Measurements from ENCODE around the gene CREB3L2.
A peak's percentile ranks its signal among the peaks of the same experiment; 100 is the strongest.
"Not testable (repeated sequence)": the region's sequence is repeated elsewhere in the genome, so short reads cannot be mapped to it uniquely, and the experiment has no call there.

CREB3L2 gene

DNA sequence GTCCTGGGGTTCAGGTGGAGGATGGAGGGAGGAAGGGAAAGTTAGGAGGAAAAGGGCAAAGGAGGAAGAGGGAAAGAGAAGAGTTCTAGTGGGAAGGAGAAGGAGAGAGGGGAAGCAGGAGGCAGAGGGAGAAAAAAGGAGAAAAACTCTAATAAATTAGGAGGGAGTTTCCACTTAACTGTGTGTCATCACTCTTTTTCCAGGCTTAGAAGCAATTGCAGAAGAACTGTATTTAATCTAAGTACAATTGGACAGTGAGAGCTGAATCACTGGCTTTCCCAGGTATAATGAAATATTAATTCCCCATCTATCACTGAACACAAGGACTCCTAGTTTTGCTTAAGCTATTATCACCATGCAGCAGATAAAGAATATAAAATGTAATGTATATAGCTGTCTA lies 76.8 kb downstream of the CREB3L2 start:
- H3K9me3 ChIP-seq (ENCODE audit: low read length), result no peaks in the 10 kb centered on the region
- H3K9ac ChIP-seq (ENCODE audit: low read length), result no peak overlapping the region
- no peak overlapping the region for H3K4me3 ChIP-seq (ENCODE audit: low read depth in 1 of 2, low read length in 2 of 2)
- H3K4me1 ChIP-seq (ENCODE audit: insufficient read depth, low read length), result peaks cover 22% of the 10 kb centered on the region
- H3K36me3 ChIP-seq (ENCODE audit: insufficient read depth, low read length), result peaks cover 29% of the 10 kb centered on the region
- no peaks in the 10 kb centered on the region for H3K27me3 ChIP-seq (ENCODE audit: control insufficient read depth in 1 of 2, insufficient read depth in 2 of 2, low read length in 2 of 2)
- H3K27ac ChIP-seq (ENCODE audit: low read depth, low read length), result no peak overlapping the region

DNA sequence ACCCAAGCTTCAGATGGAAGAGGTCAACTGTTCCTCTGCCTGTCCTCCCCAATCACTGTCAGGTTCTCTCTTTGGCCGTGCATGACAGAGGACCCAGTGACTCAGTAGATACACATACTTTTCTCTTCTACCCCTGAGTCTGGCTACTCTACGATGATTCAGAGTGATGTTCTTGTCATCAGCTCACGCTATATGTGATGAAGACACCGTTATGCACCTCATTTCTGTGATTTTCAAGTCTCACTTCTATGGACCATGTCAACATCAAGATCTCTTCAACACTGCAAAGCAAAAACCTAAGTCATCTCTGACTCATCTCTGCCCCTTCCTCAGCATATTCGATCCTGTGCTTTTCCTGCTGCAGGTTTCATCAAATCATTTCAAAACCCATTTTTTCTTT lies 78.5 kb downstream of the CREB3L2 start:
- Histone ChIP-seq H3K27ac (ENCODE audit: low read depth, low read length) (no peak overlapping the region), H3K9me3 (ENCODE audit: low read length) (no peaks in the 10 kb centered on the region), H3K36me3 (ENCODE audit: insufficient read depth, low read length) (peaks cover 29% of the 10 kb centered on the region), H3K4me3 (ENCODE audit: low read depth in 1 of 2, low read length in 2 of 2) (no peak overlapping the region), H3K9ac (ENCODE audit: low read length) (no peak overlapping the region), H3K27me3 (ENCODE audit: control insufficient read depth in 1 of 2, insufficient read depth in 2 of 2, low read length in 2 of 2) (no peaks in the 10 kb centered on the region), H3K4me1 (ENCODE audit: insufficient read depth, low read length) (peaks cover 26% of the 10 kb centered on the region)

DNA sequence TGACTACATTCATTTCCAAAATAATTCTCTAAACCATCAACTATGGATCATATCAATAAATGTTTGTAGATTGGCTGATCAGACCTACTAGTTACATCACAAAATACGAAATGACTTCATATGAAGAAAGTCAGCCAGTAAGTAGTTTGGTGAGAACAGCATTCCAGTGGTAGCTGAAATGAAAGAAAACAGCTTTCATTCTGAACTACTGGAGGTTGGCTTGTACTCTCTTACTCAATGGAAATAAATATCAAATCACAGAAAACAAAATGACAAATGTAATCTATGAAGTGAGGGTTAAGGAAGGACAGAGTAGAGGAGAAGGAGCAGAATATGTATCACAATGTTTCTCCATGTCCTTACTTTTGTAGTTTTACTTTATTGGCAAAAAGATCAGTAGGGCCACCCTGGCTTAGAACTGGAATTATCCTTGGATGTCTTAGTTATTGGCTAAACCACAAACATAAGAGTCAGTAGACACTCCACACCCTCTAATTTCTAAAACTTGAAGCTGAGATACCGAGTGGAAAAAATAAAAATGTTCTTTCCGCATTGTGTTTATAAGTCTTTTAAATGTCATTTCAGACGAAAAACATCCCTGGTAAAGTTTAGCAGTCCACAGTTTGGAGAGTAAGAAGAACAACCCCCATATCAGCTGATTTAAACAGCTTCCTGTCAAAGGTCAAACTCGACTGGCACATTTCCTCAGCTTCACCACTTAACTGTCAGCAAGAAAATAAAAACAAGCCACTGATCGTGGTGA lies 81.1 kb downstream of the CREB3L2 start:
- no peaks in the 10 kb centered on the region for H3K27me3 ChIP-seq (ENCODE audit: control insufficient read depth in 1 of 2, insufficient read depth in 2 of 2, low read length in 2 of 2)
- peak overlapping the region; percentile 12 for H3K27ac ChIP-seq (ENCODE audit: low read depth, low read length)
- peaks cover 26% of the 10 kb centered on the region for H3K4me1 ChIP-seq (ENCODE audit: insufficient read depth, low read length)
- H3K9ac ChIP-seq (ENCODE audit: low read length), result no peak overlapping the region
- peaks cover 13% of the 10 kb centered on the region for H3K36me3 ChIP-seq (ENCODE audit: insufficient read depth, low read length)
- no peaks in the 10 kb centered on the region for H3K9me3 ChIP-seq (ENCODE audit: low read length)
- H3K4me3 ChIP-seq (ENCODE audit: low read depth in 1 of 2, low read length in 2 of 2), result no peak overlapping the region

DNA sequence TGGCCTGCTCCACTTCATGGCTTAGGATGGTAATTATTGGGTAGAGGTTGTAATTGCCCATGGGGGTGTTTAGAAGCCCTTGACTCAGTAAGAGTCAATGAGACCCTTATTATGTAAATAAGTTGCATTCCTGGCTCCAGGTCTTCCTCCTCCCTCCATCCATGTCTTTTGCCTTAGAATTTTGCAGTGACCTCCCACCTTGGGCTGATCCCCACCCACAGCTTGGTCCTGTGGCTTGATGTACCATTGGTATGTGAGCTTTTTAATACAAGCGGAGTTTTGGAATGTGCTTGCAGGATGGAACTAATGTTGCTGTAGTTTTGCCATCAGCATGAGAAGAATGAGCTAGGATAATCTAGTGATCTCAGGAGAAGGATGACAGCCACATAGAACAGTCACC lies 81.9 kb downstream of the CREB3L2 start:
- Histone ChIP-seq H3K4me3 (ENCODE audit: low read depth in 1 of 2, low read length in 2 of 2) (no peak overlapping the region), H3K9me3 (ENCODE audit: low read length) (no peaks in the 10 kb centered on the region), H3K27me3 (ENCODE audit: control insufficient read depth in 1 of 2, insufficient read depth in 2 of 2, low read length in 2 of 2) (no peaks in the 10 kb centered on the region), H3K4me1 (ENCODE audit: insufficient read depth, low read length) (peaks cover 21% of the 10 kb centered on the region), H3K27ac (ENCODE audit: low read depth, low read length) (no peak overlapping the region), H3K9ac (ENCODE audit: low read length) (no peak overlapping the region), H3K36me3 (ENCODE audit: insufficient read depth, low read length) (peaks cover 11% of the 10 kb centered on the region)

DNA sequence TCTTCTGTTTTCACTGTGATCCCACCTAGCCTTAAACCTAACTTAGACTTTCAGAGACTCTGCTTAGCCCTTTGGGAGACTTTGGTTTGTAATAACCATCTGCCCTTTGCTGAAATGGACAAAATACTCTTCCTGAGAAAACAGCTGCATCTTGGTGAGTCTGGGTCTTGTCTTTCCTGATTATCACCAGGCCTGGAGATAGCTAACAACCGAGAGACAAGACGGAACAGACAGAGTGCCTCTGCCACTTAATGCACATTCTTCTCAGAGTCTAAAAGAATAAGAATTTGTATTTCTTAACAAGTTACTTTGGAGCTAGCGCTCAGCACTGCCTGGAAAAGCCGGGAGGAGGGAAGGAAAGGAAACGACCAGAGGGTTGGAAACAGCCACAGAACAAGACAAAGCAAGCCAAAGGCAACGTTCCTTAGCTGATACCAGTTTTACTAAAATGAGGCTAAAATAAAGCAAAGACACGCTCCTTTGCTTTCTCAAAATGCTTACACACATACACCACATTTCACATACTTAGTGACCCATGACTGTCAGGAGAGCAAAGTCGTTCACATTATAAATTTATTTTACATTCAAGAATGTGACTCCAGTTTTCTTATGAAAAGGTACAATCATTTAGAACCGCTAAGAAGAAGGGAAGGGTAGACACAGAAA lies 84.8 kb downstream of the CREB3L2 start:
- Histone ChIP-seq H3K4me3 (ENCODE audit: low read depth in 1 of 2, low read length in 2 of 2) (no peak overlapping the region), H3K36me3 (ENCODE audit: insufficient read depth, low read length) (peaks cover 18% of the 10 kb centered on the region), H3K4me1 (ENCODE audit: insufficient read depth, low read length) (peaks cover 21% of the 10 kb centered on the region), H3K27ac (ENCODE audit: low read depth, low read length) (no peak overlapping the region), H3K27me3 (ENCODE audit: control insufficient read depth in 1 of 2, insufficient read depth in 2 of 2, low read length in 2 of 2) (no peaks in the 10 kb centered on the region), H3K9me3 (ENCODE audit: low read length) (no peaks in the 10 kb centered on the region), H3K9ac (ENCODE audit: low read length) (no peak overlapping the region)

DNA sequence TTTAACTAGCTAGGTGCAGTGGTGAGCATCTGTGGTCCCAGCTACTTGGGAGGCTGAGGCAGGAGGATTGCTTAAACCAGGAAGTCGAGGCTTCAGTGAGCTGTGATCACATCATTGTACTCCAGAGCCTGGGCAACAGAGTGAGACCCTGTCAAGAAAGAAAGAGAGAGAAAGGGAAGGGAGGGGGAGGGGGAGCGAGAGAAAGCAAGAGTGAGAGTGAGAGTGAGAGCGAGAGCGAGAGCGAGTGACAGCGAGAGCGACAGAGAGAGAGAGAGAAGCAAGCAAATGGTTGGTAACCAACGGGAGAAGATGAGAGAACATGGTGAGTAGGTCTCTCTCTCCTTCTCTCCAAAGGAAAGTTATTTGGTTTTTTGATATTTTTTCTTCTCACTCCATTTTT lies 85.3 kb downstream of the CREB3L2 start:
- H3K36me3 ChIP-seq (ENCODE audit: insufficient read depth, low read length), result peaks cover 22% of the 10 kb centered on the region
- no peak overlapping the region for H3K9ac ChIP-seq (ENCODE audit: low read length)
- H3K27ac ChIP-seq (ENCODE audit: low read depth, low read length), result no peak overlapping the region
- H3K4me3 ChIP-seq (ENCODE audit: low read depth in 1 of 2, low read length in 2 of 2), result no peak overlapping the region
- H3K4me1 ChIP-seq (ENCODE audit: insufficient read depth, low read length), result peaks cover 18% of the 10 kb centered on the region
- no peaks in the 10 kb centered on the region for H3K9me3 ChIP-seq (ENCODE audit: low read length)
- H3K27me3 ChIP-seq (ENCODE audit: control insufficient read depth in 1 of 2, insufficient read depth in 2 of 2, low read length in 2 of 2), result no peaks in the 10 kb centered on the region

DNA sequence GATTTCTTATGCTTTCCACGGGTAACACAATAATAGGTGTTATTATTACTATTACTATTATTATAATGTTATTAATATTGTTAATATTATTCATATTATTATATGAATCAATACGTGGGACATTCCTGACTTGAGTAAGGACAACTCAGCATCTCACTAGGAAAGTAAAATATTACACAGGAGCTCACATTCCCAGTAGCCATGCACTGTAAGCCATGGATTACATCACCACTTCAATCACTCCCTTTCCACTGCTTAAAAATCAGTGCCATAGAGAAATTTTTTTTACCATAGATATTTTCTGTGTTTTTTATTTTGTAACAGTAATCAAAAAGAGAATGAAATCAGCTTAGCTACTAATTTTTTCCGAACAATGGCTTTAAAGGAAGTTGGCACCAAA lies 86.6 kb downstream of the CREB3L2 start:
- Histone ChIP-seq H3K36me3 (ENCODE audit: insufficient read depth, low read length) (peaks cover 32% of the 10 kb centered on the region), H3K27ac (ENCODE audit: low read depth, low read length) (no peak overlapping the region)

DNA sequence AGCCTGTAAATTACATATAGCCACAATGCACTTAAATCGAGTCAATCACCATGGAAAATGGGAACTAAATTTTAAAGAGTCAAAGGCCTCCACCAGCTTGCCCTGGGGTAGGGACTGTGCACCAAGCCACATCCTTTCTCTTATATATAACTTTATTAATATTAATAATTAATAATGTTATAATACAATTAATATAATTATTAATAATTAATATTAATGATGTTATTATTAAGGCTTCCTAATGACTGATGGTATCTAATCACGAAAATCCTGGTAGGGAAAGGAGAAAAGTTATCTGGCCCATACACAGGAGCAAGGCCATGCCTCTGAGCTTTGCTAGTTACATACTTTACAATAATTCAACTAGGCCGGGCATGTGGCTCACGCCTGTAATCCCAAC lies 87.9 kb downstream of the CREB3L2 start:
- Histone ChIP-seq H3K4me3 (ENCODE audit: low read depth in 1 of 2, low read length in 2 of 2) (no peak overlapping the region), H3K27me3 (ENCODE audit: control insufficient read depth in 1 of 2, insufficient read depth in 2 of 2, low read length in 2 of 2) (no peaks in the 10 kb centered on the region), H3K27ac (ENCODE audit: low read depth, low read length) (no peak overlapping the region), H3K9ac (ENCODE audit: low read length) (no peak overlapping the region), H3K9me3 (ENCODE audit: low read length) (no peaks in the 10 kb centered on the region), H3K36me3 (ENCODE audit: insufficient read depth, low read length) (peaks cover 44% of the 10 kb centered on the region), H3K4me1 (ENCODE audit: insufficient read depth, low read length) (peaks cover 7% of the 10 kb centered on the region)

More for the DNA sequence above, 86.6 kb downstream of the CREB3L2 start:
- Histone ChIP-seq H3K9me3 (ENCODE audit: low read length) (no peaks in the 10 kb centered on the region), H3K4me1 (ENCODE audit: insufficient read depth, low read length) (peaks cover 5% of the 10 kb centered on the region), H3K9ac (ENCODE audit: low read length) (no peak overlapping the region), H3K4me3 (ENCODE audit: low read depth in 1 of 2, low read length in 2 of 2) (no peak overlapping the region), H3K27me3 (ENCODE audit: control insufficient read depth in 1 of 2, insufficient read depth in 2 of 2, low read length in 2 of 2) (no peaks in the 10 kb centered on the region)

DNA sequence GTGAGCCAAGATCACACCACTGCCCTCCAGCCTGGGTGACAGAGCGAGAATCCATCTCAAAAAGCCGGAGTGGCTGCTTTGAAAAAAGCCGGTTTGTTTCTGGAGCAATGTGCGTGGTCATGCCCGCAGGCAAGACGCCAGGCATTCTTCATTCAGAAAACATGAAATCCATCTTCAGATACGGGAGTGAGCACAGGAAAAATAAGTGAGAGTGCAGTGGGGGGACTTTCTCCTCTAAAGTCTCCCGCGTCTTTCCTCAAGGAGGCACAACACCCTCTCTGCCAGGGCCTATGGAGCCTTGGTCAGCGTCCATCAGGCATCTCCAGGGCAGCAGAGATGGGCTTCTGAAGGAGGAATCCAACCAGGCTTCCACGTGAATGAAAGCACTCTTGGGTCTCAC lies 92.8 kb downstream of the CREB3L2 start:
- no peak overlapping the region for H3K9ac ChIP-seq (ENCODE audit: low read length)
- H3K9me3 ChIP-seq (ENCODE audit: low read length), result no peaks in the 10 kb centered on the region
- no peak overlapping the region for H3K27ac ChIP-seq (ENCODE audit: low read depth, low read length)
- H3K4me3 ChIP-seq (ENCODE audit: low read depth in 1 of 2, low read length in 2 of 2), result no peak overlapping the region
- no peaks in the 10 kb centered on the region for H3K27me3 ChIP-seq (ENCODE audit: control insufficient read depth in 1 of 2, insufficient read depth in 2 of 2, low read length in 2 of 2)
- peaks cover 9% of the 10 kb centered on the region for H3K4me1 ChIP-seq (ENCODE audit: insufficient read depth, low read length)
- H3K36me3 ChIP-seq (ENCODE audit: insufficient read depth, low read length), result peaks cover 64% of the 10 kb centered on the region

DNA sequence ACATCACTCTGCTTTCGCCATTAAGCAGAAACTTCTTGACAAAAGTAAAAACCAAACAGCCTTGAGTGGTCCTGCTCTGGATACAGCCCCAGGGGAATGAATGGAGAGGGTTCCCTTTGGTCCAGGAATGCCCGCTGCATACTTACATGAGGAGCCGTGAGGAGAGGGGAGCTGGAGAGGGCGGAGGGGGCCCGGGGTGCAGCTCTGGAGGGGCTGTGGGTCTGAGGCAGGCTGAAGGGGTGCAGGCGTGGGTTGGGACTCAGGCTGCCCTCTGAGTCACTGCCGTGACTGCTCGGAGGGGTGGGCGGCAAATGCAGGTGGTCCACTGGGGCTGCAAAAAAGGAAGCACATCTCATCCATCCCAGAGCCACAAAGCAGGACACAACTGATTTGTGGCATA lies 93.8 kb downstream of the CREB3L2 start:
- peaks cover 70% of the 10 kb centered on the region for H3K36me3 ChIP-seq (ENCODE audit: insufficient read depth, low read length)
- peaks cover 17% of the 10 kb centered on the region for H3K4me1 ChIP-seq (ENCODE audit: insufficient read depth, low read length)
- no peaks in the 10 kb centered on the region for H3K27me3 ChIP-seq (ENCODE audit: control insufficient read depth in 1 of 2, insufficient read depth in 2 of 2, low read length in 2 of 2)
- H3K27ac ChIP-seq (ENCODE audit: low read depth, low read length), result no peak overlapping the region
- H3K9me3 ChIP-seq (ENCODE audit: low read length), result no peaks in the 10 kb centered on the region
- H3K9ac ChIP-seq (ENCODE audit: low read length), result no peak overlapping the region
- H3K4me3 ChIP-seq (ENCODE audit: low read depth in 1 of 2, low read length in 2 of 2), result no peak overlapping the region

DNA sequence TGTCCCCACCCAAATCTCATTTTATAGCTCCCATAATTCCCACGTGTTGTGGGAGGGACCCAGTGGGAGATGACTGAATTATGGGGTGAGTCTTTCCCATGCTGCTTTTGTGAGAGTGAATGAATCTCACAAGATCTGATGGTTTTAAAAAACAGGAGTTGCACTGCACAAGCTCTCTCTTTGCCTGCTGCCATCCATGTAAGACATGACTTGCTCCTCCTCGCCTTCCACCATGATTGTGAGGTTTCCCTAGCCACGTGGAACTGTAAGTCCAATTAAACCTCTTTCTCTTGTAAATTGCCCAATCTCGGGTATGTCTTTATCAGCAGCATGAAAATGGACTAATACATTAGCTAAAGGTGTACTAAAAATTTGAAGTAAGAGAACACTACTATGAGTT lies 95.2 kb downstream of the CREB3L2 start:
- not testable (repeated sequence) for H3K9ac ChIP-seq (ENCODE audit: low read length); H3K27ac ChIP-seq (ENCODE audit: low read depth, low read length); H3K4me3 ChIP-seq (ENCODE audit: low read depth in 1 of 2, low read length in 2 of 2); H3K27me3 ChIP-seq (ENCODE audit: control insufficient read depth in 1 of 2, insufficient read depth in 2 of 2, low read length in 2 of 2); H3K9me3 ChIP-seq (ENCODE audit: low read length)
- H3K36me3 ChIP-seq (ENCODE audit: insufficient read depth, low read length), result peaks cover 69% of the 10 kb centered on the region
- H3K4me1 ChIP-seq (ENCODE audit: insufficient read depth, low read length), result peaks cover 17% of the 10 kb centered on the region

DNA sequence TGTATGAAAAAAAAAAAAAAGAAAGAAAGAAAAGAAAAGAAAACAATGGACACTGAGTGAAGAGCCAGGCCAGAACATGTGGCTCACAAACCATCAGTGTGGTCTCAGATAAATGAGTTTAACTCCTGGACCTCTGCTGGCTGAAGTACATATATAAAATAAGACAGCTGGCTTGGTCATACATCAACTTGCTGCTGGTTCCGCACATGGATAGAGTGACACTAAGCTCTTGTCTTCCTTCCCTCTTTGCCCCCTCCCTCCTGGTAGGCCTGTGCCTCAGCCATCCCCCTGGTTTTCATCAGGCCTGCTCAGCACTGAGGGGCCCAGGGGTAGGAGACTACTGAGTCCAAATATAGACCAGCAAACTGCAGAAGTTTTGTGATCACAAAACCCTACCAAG lies 97.1 kb downstream of the CREB3L2 start:
- Histone ChIP-seq H3K9ac (ENCODE audit: low read length) (no peak overlapping the region), H3K27ac (ENCODE audit: low read depth, low read length) (no peak overlapping the region), H3K9me3 (ENCODE audit: low read length) (no peaks in the 10 kb centered on the region), H3K4me3 (ENCODE audit: low read depth in 1 of 2, low read length in 2 of 2) (no peak overlapping the region), H3K27me3 (ENCODE audit: control insufficient read depth in 1 of 2, insufficient read depth in 2 of 2, low read length in 2 of 2) (no peaks in the 10 kb centered on the region), H3K4me1 (ENCODE audit: insufficient read depth, low read length) (peaks cover 17% of the 10 kb centered on the region), H3K36me3 (ENCODE audit: insufficient read depth, low read length) (peaks cover 64% of the 10 kb centered on the region)

Data from muscle layer of colon (tissue), 2 donors.